ENCODE data around the gene ATP10B. TPM values are rescaled to one million over a fixed set of nuclear protein-coding genes. Genes with fewer than 3 reads are reported as not detected.

Gene ATP10B
- polyA plus RNA-seq, 3 donors = not detected

- TF ChIP-seq CTCF (IDR thresholded peaks at IDR 0.05) = no peak
- DNase-seq = no peak
Observed at GRCh38 chr5:160844177-160844576, 7.8 kb downstream of the ATP10B start.

GRCh38 chr5:160843240-160843639 lies 8.8 kb downstream of the ATP10B start:
- H3K36me3 Mint-ChIP-seq = no peaks in the 10 kb centered on the region
- H3K9me3 Mint-ChIP-seq = peaks cover 0 to 2% (median 0%) of the 10 kb centered on the region in 7 donors
- H3K4me1 ChIP-seq (ENCODE audit: control insufficient read depth in 1 of 2, insufficient read depth in 2 of 2, low read length in 2 of 2) = peaks cover 5 to 10% of the 10 kb centered on the region in 2 donors
- H3K27me3 Mint-ChIP-seq (ENCODE audit: low read depth in 3 of 3) = peaks cover 3 to 7% (median 5%) of the 10 kb centered on the region in 3 donors
- peak overlapping the region in 2 of 3 experiments; percentile 30 to 55 for H3K4me3 ChIP-seq (replicated peaks in 1 of 3; ENCODE audit: low read depth in 2 of 3, low read length in 3 of 3)
- no peaks in the 10 kb centered on the region for H4K20me1 ChIP-seq (ENCODE audit: insufficient read depth, low read length)
- no peak for TF ChIP-seq CTCF (IDR thresholded peaks at IDR 0.05)
- H3K9ac ChIP-seq (ENCODE audit: insufficient read depth, low read length, poor library complexity, severe bottlenecking) = no peak overlapping the region
- H3K36me3 ChIP-seq (replicated peaks in 1 of 2; ENCODE audit: control insufficient read depth in 1 of 2, insufficient read depth in 2 of 2, low read length in 2 of 2) = no peaks in the 10 kb centered on the region
- H3K4me2 ChIP-seq (replicated peaks; ENCODE audit: extremely low read depth, low read length, poor library complexity, severe bottlenecking) = peak overlapping the region; percentile 62
- H3K79me2 ChIP-seq (ENCODE audit: insufficient read depth, low read length) = no peaks in the 10 kb centered on the region
- DNase-seq = no peak
- H3K9me3 ChIP-seq (replicated peaks in 1 of 2; ENCODE audit: control insufficient read depth in 1 of 2, insufficient read depth in 1 of 2, low read length in 2 of 2) = no peaks in the 10 kb centered on the region
- peaks cover 14% of the 10 kb centered on the region for H3K4me1 Mint-ChIP-seq
- peak overlapping the region in 2 of 7 donors; percentile 15 to 25 for H3K27ac Mint-ChIP-seq
- H2AFZ ChIP-seq (ENCODE audit: insufficient read depth, low read depth, low read length, poor library complexity, severe bottlenecking) = no peak overlapping the region
- peaks cover 0 to 3% of the 10 kb centered on the region in 2 donors for H3K27me3 ChIP-seq (ENCODE audit: control insufficient read depth in 2 of 2, insufficient read depth in 2 of 2, low read length in 2 of 2)
- peak overlapping the region in 1 of 2 donors; percentile 66 for H3K4me3 Mint-ChIP-seq
- no CpG with 5 or more reads among the region's 2 CpGs for WGBS (ENCODE audit: insufficient coverage)
- intact Hi-C loops (cut with micrococcal nuclease) = no loop called here
- H3K27ac ChIP-seq (ENCODE audit: low read depth in 1 of 2, low read length in 2 of 2) = no peak overlapping the region

More at GRCh38 chr5:160844177-160844576, 7.8 kb downstream of the ATP10B start:
- Histone ChIP-seq H3K36me3 (replicated peaks in 1 of 2; ENCODE audit: control insufficient read depth in 1 of 2, insufficient read depth in 2 of 2, low read length in 2 of 2) (no peaks in the 10 kb centered on the region), H3K9ac (ENCODE audit: insufficient read depth, low read length, poor library complexity, severe bottlenecking) (no peak overlapping the region), H2AFZ (ENCODE audit: insufficient read depth, low read depth, low read length, poor library complexity, severe bottlenecking) (no peak overlapping the region), H3K4me1 (ENCODE audit: control insufficient read depth in 1 of 2, insufficient read depth in 2 of 2, low read length in 2 of 2) (peaks cover 5 to 10% of the 10 kb centered on the region in 2 donors), H3K4me3 (replicated peaks in 1 of 3; ENCODE audit: low read depth in 2 of 3, low read length in 3 of 3) (no peak overlapping the region), H3K9me3 (replicated peaks in 1 of 2; ENCODE audit: control insufficient read depth in 1 of 2, insufficient read depth in 1 of 2, low read length in 2 of 2) (no peaks in the 10 kb centered on the region), H3K4me2 (replicated peaks; ENCODE audit: extremely low read depth, low read length, poor library complexity, severe bottlenecking) (no peak overlapping the region), H3K27me3 (ENCODE audit: control insufficient read depth in 2 of 2, insufficient read depth in 2 of 2, low read length in 2 of 2) (peaks cover 0 to 3% of the 10 kb centered on the region in 2 donors), H3K79me2 (ENCODE audit: insufficient read depth, low read length) (no peaks in the 10 kb centered on the region), H3K27ac (ENCODE audit: low read depth in 1 of 2, low read length in 2 of 2) (no peak overlapping the region), H4K20me1 (ENCODE audit: insufficient read depth, low read length) (no peaks in the 10 kb centered on the region)
- Mint-ChIP-seq H3K27ac (no peak overlapping the region), H3K4me1 (peaks cover 17% of the 10 kb centered on the region), H3K4me3 (no peak overlapping the region), H3K36me3 (no peaks in the 10 kb centered on the region), H3K9me3 (peaks cover 0 to under 1% (median 0%) of the 10 kb centered on the region in 7 donors), H3K27me3 (ENCODE audit: low read depth in 3 of 3) (peaks cover 3 to 7% (median 7%) of the 10 kb centered on the region in 3 donors)
- WGBS (ENCODE audit: insufficient coverage) = no CpG with 5 or more reads among the region's 2 CpGs
- intact Hi-C loops (cut with micrococcal nuclease) = no loop called here

Measured in CD14-positive monocyte (primary cell).